Measurements from ENCODE around the gene RHO.
"Not testable (repeated sequence)": the region's sequence is repeated elsewhere in the genome, so short reads cannot be mapped to it uniquely, and the experiment has no call there.

The RHO gene

GRCh38 chr3:129500334-129500658, 28.1 kb upstream of the RHO start:
- no peak for DNase-seq

DNA sequence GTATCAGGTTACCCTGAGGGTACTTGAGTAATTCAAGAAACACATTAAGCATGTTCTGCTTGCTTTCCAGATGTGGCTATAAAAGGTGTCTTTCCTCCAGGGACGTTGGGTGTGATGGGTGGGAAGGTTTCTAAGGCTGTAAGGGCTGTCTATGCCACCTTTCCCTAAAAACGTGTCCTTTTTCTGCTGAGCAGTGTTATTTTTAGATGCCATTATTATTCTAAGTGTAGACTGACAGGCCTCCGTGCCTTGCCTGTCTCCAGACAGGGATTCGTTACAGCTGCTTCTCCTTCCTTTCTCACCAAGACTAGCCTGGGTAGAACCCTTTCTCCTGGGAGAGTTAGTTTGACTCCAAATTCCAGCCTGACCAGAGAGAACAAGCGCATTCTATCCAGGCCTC, 26.8 kb upstream of the RHO start:
- no peak for DNase-seq

DNA sequence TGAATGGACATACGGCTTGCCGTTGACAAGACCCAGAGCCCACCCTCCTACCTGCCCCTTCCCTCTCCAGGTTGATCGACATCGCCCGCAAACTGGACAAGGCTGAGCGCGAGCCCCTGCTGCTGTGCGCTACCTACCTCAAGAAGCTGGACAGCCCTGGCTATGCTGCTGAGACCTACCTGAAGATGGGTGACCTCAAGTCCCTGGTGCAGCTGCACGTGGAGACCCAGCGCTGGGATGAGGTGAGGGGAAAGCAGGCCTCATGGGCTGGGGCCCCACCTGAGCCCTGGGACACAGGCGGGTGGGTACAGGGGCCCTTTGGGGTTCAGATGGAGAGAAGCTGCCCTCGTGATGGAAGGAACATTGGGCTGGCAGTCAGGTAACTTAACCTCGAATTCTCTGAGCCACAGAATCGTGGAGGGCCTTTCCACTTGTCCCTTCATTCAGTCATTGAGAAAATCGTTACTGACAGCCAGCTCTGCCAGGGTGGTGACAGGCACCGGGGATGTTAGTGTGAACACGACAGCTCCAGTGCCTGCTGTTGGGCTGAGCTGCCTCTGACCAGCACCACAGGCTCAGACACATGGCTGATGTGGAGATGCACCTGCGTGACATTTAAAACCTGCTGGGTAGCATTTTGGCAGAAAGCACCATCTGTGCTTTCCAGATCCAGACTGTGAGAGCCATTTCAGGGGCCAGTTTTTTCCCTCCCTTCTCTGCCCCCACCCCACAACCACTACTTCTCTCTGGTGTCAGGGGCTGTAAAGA, 25.6 kb upstream of the RHO start:
- no peak for DNase-seq

DNA sequence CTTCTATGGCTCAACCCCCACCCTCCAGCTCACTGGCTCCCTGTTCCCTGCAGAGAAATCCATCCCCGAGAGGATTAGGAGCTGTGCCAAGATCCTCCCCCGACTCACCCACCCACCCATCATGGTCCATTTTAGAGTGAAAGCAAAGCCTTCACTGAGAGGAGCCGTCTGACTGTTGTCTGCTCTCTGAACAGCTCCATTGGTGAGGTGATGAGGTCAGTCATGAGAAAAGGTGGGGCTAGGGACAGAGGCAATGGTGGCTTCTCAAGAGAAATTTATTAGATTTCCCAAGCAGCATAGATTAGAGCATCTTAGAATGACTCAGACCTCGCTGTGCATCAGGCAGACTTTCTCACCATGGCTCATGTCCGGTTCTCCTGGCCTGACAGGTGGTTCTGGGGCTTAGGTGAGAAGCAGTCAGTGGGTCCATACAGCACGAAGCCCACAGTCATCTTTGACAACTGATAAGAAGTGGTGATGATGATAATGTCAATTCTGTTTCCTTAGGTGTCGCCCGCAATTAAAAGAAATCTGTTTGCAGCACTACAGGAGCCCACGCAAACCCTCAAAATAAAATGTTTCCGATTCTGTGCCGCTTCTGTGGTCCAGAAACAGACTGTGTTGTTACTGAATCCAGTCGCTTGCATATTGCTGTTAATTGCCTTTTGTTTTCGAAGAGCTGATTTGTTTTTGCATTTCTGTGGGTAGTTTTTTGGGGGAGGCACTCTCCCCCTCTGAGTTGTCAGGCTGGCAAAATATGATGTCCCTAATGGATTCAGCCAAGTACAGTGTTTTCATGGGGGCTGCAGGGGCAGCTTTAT, 24.8 kb upstream of the RHO start:
- no peak for DNase-seq

DNA sequence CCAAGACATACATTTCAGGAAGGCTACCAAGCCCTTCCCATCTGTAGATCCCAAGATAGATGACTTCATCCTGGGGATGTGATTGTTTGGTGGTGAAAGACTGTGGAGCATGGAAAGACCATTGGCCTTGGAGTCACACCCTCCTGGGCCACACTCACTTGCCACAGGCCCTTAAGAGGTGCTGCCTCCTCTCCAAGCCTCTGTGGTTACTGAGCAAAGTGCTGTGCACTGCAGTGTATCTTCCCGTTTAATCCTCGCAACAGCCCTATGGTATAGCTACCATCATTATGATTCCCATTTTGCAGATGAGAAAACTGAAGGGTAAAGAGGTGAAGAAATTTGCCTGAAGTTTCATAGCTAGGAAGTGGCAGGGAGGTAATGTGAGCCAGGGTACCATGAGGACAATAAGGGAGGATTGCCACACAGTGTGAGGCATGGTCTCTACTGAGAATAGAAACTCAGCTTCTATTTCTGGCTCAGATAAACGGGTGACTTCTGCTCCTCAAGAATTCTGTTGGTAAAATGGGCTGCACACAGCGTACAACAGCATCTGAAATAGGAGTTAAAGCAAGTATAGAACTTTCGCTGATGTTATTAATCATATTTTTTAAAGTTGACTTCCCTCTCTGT, 23.9 kb upstream of the RHO start:
- DNase-seq: no peak

GRCh38 chr3:129505341-129505740, 23.1 kb upstream of the RHO start:
- no peak for DNase-seq

DNA sequence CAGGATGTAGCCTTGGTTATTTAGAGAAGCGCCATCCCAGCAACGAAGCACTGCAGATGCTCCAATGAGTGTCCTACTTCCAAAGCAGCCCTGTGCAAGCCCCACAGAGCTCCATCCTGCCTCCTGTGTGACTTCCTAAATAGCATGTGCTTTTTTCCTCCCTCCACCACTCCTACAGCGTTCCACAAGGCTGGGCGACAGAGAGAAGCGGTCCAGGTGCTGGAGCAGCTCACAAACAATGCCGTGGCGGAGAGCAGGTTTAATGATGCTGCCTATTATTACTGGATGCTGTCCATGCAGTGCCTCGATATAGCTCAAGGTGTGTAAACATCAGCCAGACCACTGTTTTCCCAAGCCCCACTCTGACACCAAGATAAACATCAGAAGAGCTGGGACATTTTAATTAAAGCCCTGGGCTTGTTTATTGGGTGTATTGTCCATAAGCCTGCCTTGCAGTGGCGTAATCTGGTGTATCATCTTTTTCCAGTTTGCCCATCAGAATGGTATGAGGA, 22.2 kb upstream of the RHO start:
- DNase-seq: no peak

DNA sequence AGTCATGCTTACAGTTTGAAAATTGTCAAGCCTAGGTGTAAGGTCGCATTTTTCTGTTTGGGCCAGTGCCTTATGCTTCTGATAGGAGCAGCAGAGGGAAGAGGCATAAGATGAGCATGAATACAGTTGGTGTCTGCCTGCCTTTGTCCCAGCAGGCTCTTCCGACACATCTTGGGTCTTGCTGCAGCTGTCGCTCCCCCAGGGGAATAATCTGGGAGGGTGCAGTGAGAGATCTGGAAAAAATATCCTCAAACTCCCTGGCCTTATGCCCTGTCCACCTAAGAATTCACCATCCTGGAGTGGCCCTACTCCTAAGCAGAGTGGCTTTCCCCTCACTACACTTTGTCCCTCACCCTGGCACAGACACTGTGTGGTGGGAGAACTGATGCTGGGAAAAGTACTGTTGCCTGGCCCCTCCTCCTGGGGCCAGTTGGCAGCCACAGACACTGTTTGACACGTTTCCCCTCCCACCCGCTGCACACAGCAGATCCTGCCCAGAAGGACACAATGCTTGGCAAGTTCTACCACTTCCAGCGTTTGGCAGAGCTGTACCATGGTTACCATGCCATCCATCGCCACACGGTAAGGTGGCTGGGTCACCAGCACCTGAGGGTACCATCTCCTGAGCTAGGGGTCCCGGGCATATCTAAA, 21.1 kb upstream of the RHO start:
- DNase-seq: no peak

DNA sequence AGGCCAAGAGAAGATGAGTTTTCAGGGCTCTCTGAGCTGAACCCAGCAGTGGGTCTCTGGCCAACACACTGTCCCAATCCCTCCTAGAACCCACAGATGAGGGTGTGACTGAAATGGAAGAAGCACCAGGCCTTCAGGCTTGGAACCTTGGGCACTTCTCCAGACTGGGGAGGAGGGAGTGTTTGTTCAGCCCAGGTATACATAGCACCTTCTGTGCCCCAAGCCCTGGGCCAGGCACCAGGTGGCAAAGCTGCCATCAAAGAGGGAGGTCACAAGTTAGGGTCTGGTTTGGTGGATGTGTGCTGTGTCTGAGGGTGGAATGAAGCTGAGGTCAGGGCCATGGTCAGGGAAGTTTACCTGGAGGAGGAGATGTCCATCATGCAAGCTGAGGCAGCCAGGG, 15.8 kb upstream of the RHO start:
- DNase-seq: no peak

- no peak for DNase-seq
These were observed 14.7 kb upstream of the RHO start for GRCh38 chr3:129513705-129514104.

GRCh38 chr3:129514110-129514509, 14.3 kb upstream of the RHO start:
- DNase-seq: no peak

- no peak for DNase-seq
These were observed 13.9 kb upstream of the RHO start for GRCh38 chr3:129514563-129514962.

DNA sequence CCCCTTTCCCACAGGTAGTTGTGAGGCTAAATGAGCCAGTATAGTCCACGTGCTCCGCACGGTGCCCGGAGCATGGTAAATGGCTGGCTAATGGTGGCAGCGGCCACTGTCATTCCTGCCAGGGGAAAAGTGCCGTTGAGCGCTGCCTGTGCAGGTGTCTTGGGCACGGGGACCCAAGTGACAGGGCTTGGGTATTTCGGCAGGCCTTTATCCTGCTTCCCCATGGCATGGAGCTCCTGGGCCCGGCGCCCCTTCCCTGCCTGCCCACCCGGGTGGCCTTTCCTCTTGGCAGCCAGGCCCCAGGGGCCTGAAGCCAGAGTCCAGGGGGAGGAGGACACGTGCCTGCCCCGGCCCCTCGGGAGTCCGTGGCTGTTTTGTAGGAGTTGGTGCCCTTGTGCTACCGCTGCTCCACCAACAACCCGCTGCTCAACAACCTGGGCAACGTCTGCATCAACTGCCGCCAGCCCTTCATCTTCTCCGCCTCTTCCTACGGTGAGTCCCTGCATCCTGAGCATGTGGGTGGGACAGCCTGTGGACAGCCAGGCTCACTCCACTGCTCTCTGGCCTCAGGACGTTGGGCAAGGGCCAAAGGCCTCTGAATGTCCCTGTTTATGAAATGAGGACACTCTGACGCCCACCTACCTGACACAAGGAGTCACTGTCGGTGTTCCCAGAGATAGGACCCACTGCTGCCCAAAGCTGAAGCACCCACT, 13.2 kb upstream of the RHO start:
- DNase-seq: not testable (repeated sequence)

GRCh38 chr3:129515821-129516432, 12.5 kb upstream of the RHO start:
- DNase-seq: not testable (repeated sequence)

- DNase-seq: no peak
These were observed 10.9 kb upstream of the RHO start for GRCh38 chr3:129517516-129517915.

DNA sequence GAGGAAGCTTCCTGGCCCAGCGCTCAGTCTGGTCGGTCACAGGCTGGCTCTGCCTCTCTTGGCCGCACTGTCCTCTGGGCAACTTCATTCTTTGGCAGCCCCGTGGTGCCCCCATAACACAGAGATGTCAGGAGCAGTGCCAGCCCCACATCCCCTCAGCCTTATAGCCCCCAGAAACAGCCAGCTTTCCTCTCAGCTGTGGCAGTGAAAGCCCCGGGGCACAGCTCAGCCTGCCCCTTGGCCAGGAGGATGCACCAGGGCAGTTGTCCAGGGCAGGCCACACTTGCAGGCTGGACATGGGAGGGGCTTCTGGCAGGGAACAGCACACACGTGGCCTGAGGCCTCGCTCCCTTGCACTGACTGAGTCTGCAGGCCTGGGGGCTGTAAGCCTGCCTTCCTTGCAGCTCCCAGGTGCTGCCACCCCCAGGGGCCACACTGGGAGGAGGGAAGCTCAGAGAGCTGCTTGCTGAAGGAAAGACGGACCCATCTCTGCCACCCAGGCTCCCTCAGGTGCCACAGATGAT, 10.3 kb upstream of the RHO start:
- DNase-seq: no peak

GRCh38 chr3:129518581-129518980, 9.9 kb upstream of the RHO start:
- DNase-seq: no peak

DNA sequence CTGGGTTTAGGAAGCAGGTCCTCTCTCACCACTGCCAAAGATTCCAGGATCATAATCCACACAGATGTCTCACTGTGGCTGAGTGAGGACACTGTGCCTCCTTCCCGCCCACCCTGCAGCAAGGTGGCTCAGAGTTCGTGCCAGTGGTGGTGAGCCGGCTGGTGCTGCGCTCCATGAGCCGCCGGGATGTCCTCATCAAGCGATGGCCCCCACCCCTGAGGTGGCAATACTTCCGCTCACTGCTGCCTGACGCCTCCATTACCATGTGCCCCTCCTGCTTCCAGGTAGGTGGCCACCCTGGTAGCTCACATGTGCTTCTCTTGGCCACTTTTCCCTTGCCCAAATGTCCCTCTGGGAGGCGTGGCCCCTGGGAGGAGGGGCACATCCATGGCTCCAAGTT, 9.0 kb upstream of the RHO start:
- DNase-seq: no peak

DNA sequence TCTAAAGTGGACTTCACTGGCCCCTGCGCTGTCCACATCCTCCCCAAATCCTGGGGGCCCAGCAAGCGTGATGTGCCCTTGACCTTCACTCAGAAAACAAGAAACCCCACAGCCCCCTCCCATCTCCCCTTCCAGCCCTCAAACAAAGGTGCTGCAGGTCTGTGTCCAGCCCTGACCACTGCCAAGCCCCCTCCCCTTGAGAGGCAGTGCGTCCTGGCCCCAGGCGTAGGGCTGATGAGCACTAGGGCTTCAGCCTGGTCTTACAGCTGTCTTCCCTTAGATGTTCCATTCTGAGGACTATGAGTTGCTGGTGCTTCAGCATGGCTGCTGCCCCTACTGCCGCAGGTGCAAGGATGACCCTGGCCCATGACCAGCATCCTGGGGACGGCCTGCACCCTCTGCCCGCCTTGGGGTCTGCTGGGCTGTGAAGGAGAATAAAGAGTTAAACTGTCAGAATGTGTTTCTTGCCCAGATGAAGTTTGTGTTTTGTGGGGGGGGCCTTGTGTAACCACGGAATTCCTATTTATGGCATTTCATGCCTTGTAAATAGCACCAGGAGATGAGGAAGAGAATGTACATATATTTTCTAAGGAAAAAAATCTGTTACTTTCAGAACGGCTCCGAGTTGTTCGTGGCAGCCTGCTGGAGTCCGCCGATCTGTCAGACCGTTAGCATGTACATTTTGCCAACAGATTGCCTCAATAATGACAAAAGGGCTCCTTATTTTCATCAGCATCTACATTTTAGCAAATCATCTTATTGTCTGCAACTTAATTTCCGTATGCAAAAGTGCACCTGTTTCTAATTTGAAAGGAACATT, 8.3 kb upstream of the RHO start:
- DNase-seq: no peak

GRCh38 chr3:129520960-129521359, 7.5 kb upstream of the RHO start:
- no peak for DNase-seq

- DNase-seq: no peak
These were observed 6.8 kb upstream of the RHO start for GRCh38 chr3:129521611-129522010.
